ENCODE results near the gene ANXA2R.

Gene ANXA2R

GRCh38 chr5:43000111-43000840 lies 39.8 kb downstream of the ANXA2R start:
- H3K27ac ChIP-seq (ENCODE audit: low read length) = no peak overlapping the region
- no peaks in the 10 kb centered on the region for H3K9me3 ChIP-seq (ENCODE audit: insufficient read depth, low read length)
- H2AFZ ChIP-seq (ENCODE audit: low read depth, low read length) = no peak overlapping the region
- H3K79me2 ChIP-seq (ENCODE audit: low read length) = no peaks in the 10 kb centered on the region
- no peak overlapping the region for H3K4me3 ChIP-seq (ENCODE audit: low read length)
- peaks cover 15% of the 10 kb centered on the region; the same call in 1 of the 2 replicates for H3K27me3 ChIP-seq (ENCODE audit: low read depth, low read length)
- H4K20me1 ChIP-seq (ENCODE audit: insufficient read depth, low read length) = no peaks in the 10 kb centered on the region
- no peaks in the 10 kb centered on the region for H3K4me1 ChIP-seq (ENCODE audit: low read length)
- no peak overlapping the region for H3K9ac ChIP-seq (ENCODE audit: low read length)
- H3K4me2 ChIP-seq (ENCODE audit: low read length) = no peak overlapping the region
- TF ChIP-seq EZH2phosphoT487 (IDR thresholded peaks at IDR 0.05; ENCODE audit: low read depth) (no peak), CTCF (IDR thresholded peaks at IDR 0.05; ENCODE audit: low read depth, low read length) (no peak)
- H3K36me3 ChIP-seq (replicated peaks; ENCODE audit: low read depth, low read length) = no peaks in the 10 kb centered on the region

GRCh38 chr5:42995360-42995751 lies 44.8 kb downstream of the ANXA2R start:
- Histone ChIP-seq H3K4me1 (ENCODE audit: low read length) (no peaks in the 10 kb centered on the region), H3K79me2 (ENCODE audit: low read length) (no peaks in the 10 kb centered on the region), H3K9me3 (ENCODE audit: insufficient read depth, low read length) (no peaks in the 10 kb centered on the region), H3K27ac (ENCODE audit: low read length) (no peak overlapping the region), H3K4me3 (ENCODE audit: low read length) (peak overlapping the region; percentile 83), H3K4me2 (ENCODE audit: low read length) (peak overlapping the region; percentile 81), H2AFZ (ENCODE audit: low read depth, low read length) (no peak overlapping the region), H3K27me3 (ENCODE audit: low read depth, low read length) (peaks cover 20% of the 10 kb centered on the region; the same call in 1 of the 2 replicates), H4K20me1 (ENCODE audit: insufficient read depth, low read length) (no peaks in the 10 kb centered on the region), H3K36me3 (replicated peaks; ENCODE audit: low read depth, low read length) (no peaks in the 10 kb centered on the region), H3K9ac (ENCODE audit: low read length) (no peak overlapping the region; the same call in 1 of the 2 replicates)
- TF ChIP-seq EZH2phosphoT487 (IDR thresholded peaks at IDR 0.05; ENCODE audit: low read depth) = no peak
- no peak for TF ChIP-seq CTCF (IDR thresholded peaks at IDR 0.05; ENCODE audit: low read depth, low read length)

GRCh38 chr5:42994555-42995359 lies 45.4 kb downstream of the ANXA2R start:
- no peaks in the 10 kb centered on the region for H3K9me3 ChIP-seq (ENCODE audit: insufficient read depth, low read length)
- H3K79me2 ChIP-seq (ENCODE audit: low read length) = no peaks in the 10 kb centered on the region
- H3K4me3 ChIP-seq (ENCODE audit: low read length) = peak overlapping the region; percentile 83
- H3K36me3 ChIP-seq (replicated peaks; ENCODE audit: low read depth, low read length) = no peaks in the 10 kb centered on the region
- H3K27ac ChIP-seq (ENCODE audit: low read length) = 0 out of 2 replicates have a peak overlapping the region, but pooled peaks have one; percentile 1
- H3K27me3 ChIP-seq (ENCODE audit: low read depth, low read length) = peaks cover 20% of the 10 kb centered on the region; the same call in 1 of the 2 replicates
- peak overlapping the region; percentile 52 for H3K9ac ChIP-seq (ENCODE audit: low read length)
- TF ChIP-seq EZH2phosphoT487 (IDR thresholded peaks at IDR 0.05; ENCODE audit: low read depth) (no peak), CTCF (IDR thresholded peaks at IDR 0.05; ENCODE audit: low read depth, low read length) (peak; percentile 62)
- no peaks in the 10 kb centered on the region for H4K20me1 ChIP-seq (ENCODE audit: insufficient read depth, low read length)
- no peaks in the 10 kb centered on the region for H3K4me1 ChIP-seq (ENCODE audit: low read length)
- H2AFZ ChIP-seq (ENCODE audit: low read depth, low read length) = peak overlapping the region; percentile 80
- H3K4me2 ChIP-seq (ENCODE audit: low read length) = peak overlapping the region; percentile 81

GRCh38 chr5:42994246-42994554 lies 45.9 kb downstream of the ANXA2R start:
- Histone ChIP-seq H3K79me2 (ENCODE audit: low read length) (no peaks in the 10 kb centered on the region), H2AFZ (ENCODE audit: low read depth, low read length) (peak overlapping the region; percentile 57; the same call in 1 of the 2 replicates), H3K9me3 (ENCODE audit: insufficient read depth, low read length) (no peaks in the 10 kb centered on the region), H3K4me1 (ENCODE audit: low read length) (no peaks in the 10 kb centered on the region), H4K20me1 (ENCODE audit: insufficient read depth, low read length) (no peaks in the 10 kb centered on the region), H3K27me3 (ENCODE audit: low read depth, low read length) (peaks cover 20% of the 10 kb centered on the region; the same call in 1 of the 2 replicates), H3K4me2 (ENCODE audit: low read length) (peak overlapping the region; percentile 81), H3K36me3 (replicated peaks; ENCODE audit: low read depth, low read length) (no peaks in the 10 kb centered on the region), H3K27ac (ENCODE audit: low read length) (no peak overlapping the region), H3K4me3 (ENCODE audit: low read length) (peak overlapping the region; percentile 83), H3K9ac (ENCODE audit: low read length) (peak overlapping the region; percentile 52)
- TF ChIP-seq CTCF (IDR thresholded peaks at IDR 0.05; ENCODE audit: low read depth, low read length) (no peak), EZH2phosphoT487 (IDR thresholded peaks at IDR 0.05; ENCODE audit: low read depth) (no peak)

Measured in OCI-LY3 (cell line).